ENCODE measurements around the gene MINDY4. TPM values are rescaled to one million over a fixed set of nuclear protein-coding genes. Genes with fewer than 3 reads are reported as not detected.

Gene MINDY4
- total RNA-seq, 1 donor from 2014 or later: 4.1 TPM

DNA sequence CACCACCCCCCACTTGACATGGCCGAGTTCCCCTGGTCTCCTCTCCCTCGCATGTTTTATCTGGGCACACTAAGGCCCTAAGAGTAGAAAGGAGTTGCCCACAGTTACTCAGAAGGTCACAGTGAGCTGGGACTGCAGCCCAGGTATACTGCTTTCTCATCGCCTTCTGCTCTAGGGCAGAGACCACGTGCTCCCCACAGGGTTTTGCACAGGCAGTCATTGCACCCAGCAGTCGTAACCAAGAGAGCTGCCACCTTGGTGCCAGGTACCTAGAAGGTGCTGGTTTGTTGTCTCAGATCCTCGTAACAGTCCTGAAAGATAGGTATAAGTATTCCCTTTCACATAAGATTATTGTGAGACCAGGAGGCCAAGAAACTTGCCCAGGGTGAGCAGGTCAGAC is 1.8 kb downstream of the MINDY4 start:
- H3K9me3 ChIP-seq (ENCODE audit: insufficient read depth, low read depth, low read length): no peaks in the 10 kb centered on the region
- H3K4me1 ChIP-seq (ENCODE audit: insufficient read depth, low read length): peaks cover 8% of the 10 kb centered on the region
- no peaks in the 10 kb centered on the region for H3K79me2 ChIP-seq (ENCODE audit: insufficient read depth, low read length)
- H3K4me1 Mint-ChIP-seq (ENCODE audit: low read depth, unreplicated experiment): peaks cover 4% of the 10 kb centered on the region
- H3K4me3 Mint-ChIP-seq (ENCODE audit: unreplicated experiment): no peak overlapping the region
- no peak overlapping the region for H3K27ac Mint-ChIP-seq (ENCODE audit: unreplicated experiment)
- TF ChIP-seq EZH2 (IDR thresholded peaks at IDR 0.05; ENCODE audit: insufficient read depth, low read length): no peak
- TF ChIP-seq, protein P1, sequence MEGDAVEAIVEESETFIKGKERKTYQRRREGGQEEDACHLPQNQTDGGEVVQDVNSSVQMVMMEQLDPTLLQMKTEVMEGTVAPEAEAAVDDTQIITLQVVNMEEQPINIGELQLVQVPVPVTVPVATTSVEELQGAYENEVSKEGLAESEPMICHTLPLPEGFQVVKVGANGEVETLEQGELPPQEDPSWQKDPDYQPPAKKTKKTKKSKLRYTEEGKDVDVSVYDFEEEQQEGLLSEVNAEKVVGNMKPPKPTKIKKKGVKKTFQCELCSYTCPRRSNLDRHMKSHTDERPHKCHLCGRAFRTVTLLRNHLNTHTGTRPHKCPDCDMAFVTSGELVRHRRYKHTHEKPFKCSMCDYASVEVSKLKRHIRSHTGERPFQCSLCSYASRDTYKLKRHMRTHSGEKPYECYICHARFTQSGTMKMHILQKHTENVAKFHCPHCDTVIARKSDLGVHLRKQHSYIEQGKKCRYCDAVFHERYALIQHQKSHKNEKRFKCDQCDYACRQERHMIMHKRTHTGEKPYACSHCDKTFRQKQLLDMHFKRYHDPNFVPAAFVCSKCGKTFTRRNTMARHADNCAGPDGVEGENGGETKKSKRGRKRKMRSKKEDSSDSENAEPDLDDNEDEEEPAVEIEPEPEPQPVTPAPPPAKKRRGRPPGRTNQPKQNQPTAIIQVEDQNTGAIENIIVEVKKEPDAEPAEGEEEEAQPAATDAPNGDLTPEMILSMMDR (IDR thresholded peaks at IDR 0.05; ENCODE audit: insufficient read depth, low read depth, low read length): no peak
- peaks cover 24% of the 10 kb centered on the region for H4K20me1 ChIP-seq (ENCODE audit: insufficient read depth, low read length)
- FAIRE-seq (no peak), DNase-seq (ENCODE audit: low read depth) (no peak)
- peaks cover 1% of the 10 kb centered on the region for H3K27me3 Mint-ChIP-seq (ENCODE audit: low read depth, unreplicated experiment)
- H3K27me3 ChIP-seq (ENCODE audit: insufficient read depth, low read length): no peaks in the 10 kb centered on the region
- H2AFZ ChIP-seq (ENCODE audit: low read depth, low read length): no peak overlapping the region
- no peak overlapping the region for H3K27ac ChIP-seq (ENCODE audit: low read depth, low read length)
- no peak overlapping the region for H3K4me2 ChIP-seq (ENCODE audit: low read length)
- no peaks in the 10 kb centered on the region for H3K9me3 Mint-ChIP-seq (ENCODE audit: unreplicated experiment)
- no peak overlapping the region for H3K4me3 ChIP-seq (ENCODE audit: insufficient read depth, low read depth, low read length)
- no peaks in the 10 kb centered on the region for H3K36me3 ChIP-seq (ENCODE audit: insufficient read depth, low read length)
- no peaks in the 10 kb centered on the region for H3K36me3 Mint-ChIP-seq (ENCODE audit: low read depth, unreplicated experiment)
- H3K9ac ChIP-seq (ENCODE audit: low read length): no peak overlapping the region

DNA sequence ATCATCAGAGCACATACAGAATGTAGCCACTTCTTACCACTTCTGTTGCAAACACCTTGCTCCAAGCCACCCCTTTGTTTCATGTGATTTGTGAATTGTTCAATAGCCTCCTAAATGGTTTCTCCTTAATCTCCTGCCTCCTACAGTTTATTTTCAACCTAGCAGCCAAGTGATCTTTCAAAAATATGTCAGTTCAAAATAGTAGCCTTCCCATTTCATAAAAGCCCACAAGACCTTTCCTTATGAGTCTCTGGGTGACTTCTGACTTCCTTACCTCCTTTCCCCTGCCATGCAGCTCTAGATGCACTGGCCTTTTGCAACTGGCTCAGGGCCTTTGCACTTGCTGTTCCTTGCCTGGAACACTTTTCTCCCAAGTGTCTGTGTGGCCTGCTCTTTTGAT is 4.8 kb downstream of the MINDY4 start:
- H3K36me3 Mint-ChIP-seq (ENCODE audit: low read depth, unreplicated experiment): no peaks in the 10 kb centered on the region
- no peak overlapping the region for H3K4me2 ChIP-seq (ENCODE audit: low read length)
- H3K36me3 ChIP-seq (ENCODE audit: insufficient read depth, low read length): no peaks in the 10 kb centered on the region
- H3K4me1 Mint-ChIP-seq (ENCODE audit: low read depth, unreplicated experiment): peaks cover 4% of the 10 kb centered on the region
- H3K9me3 Mint-ChIP-seq (ENCODE audit: unreplicated experiment): no peaks in the 10 kb centered on the region
- no peaks in the 10 kb centered on the region for H3K27me3 Mint-ChIP-seq (ENCODE audit: low read depth, unreplicated experiment)
- H3K27ac Mint-ChIP-seq (ENCODE audit: unreplicated experiment): no peak overlapping the region
- H3K27ac ChIP-seq (ENCODE audit: low read depth, low read length): no peak overlapping the region
- no peak overlapping the region for H3K4me3 Mint-ChIP-seq (ENCODE audit: unreplicated experiment)
- DNase-seq (ENCODE audit: low read depth) (no peak), FAIRE-seq (no peak)
- H2AFZ ChIP-seq (ENCODE audit: low read depth, low read length): no peak overlapping the region
- H3K4me3 ChIP-seq (ENCODE audit: insufficient read depth, low read depth, low read length): no peak overlapping the region
- no peak for TF ChIP-seq EZH2 (IDR thresholded peaks at IDR 0.05; ENCODE audit: insufficient read depth, low read length)
- TF ChIP-seq, protein P1 (IDR thresholded peaks at IDR 0.05; ENCODE audit: insufficient read depth, low read depth, low read length): no peak
- no peaks in the 10 kb centered on the region for H3K9me3 ChIP-seq (ENCODE audit: insufficient read depth, low read depth, low read length)
- no peaks in the 10 kb centered on the region for H3K27me3 ChIP-seq (ENCODE audit: insufficient read depth, low read length)
- peaks cover 5% of the 10 kb centered on the region for H3K4me1 ChIP-seq (ENCODE audit: insufficient read depth, low read length)
- H3K9ac ChIP-seq (ENCODE audit: low read length): no peak overlapping the region
- H4K20me1 ChIP-seq (ENCODE audit: insufficient read depth, low read length): peaks cover 24% of the 10 kb centered on the region
- no peaks in the 10 kb centered on the region for H3K79me2 ChIP-seq (ENCODE audit: insufficient read depth, low read length)

DNA sequence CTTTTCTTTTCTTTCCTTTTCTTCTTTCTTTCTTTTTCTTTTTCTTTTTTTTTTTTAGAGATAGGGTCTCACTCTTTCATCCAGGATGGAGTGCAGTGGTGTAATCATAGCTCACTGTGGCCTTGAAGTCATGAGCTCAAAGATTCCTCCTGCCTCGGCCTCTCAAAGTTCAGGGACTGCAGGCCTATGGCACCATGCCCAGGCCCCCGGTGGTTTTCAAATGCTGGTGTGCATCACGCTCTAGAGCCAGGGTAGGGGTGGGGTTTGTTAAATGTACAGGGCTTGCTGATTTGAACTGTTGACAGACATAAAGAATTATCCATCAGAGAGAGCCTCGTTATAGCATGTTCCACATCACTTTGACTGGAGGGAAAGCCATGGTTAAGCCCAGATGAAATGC is 5.8 kb downstream of the MINDY4 start:
- H3K4me1 Mint-ChIP-seq (ENCODE audit: low read depth, unreplicated experiment): peaks cover 3% of the 10 kb centered on the region
- no peaks in the 10 kb centered on the region for H3K36me3 ChIP-seq (ENCODE audit: insufficient read depth, low read length)
- H3K27ac Mint-ChIP-seq (ENCODE audit: unreplicated experiment): no peak overlapping the region
- no peaks in the 10 kb centered on the region for H3K27me3 ChIP-seq (ENCODE audit: insufficient read depth, low read length)
- no peak overlapping the region for H3K4me2 ChIP-seq (ENCODE audit: low read length)
- H3K27me3 Mint-ChIP-seq (ENCODE audit: low read depth, unreplicated experiment): no peaks in the 10 kb centered on the region
- no peak overlapping the region for H3K9ac ChIP-seq (ENCODE audit: low read length)
- no peaks in the 10 kb centered on the region for H3K79me2 ChIP-seq (ENCODE audit: insufficient read depth, low read length)
- H3K4me3 Mint-ChIP-seq (ENCODE audit: unreplicated experiment): no peak overlapping the region
- FAIRE-seq (no peak), DNase-seq (ENCODE audit: low read depth) (no peak)
- H3K4me3 ChIP-seq (ENCODE audit: insufficient read depth, low read depth, low read length): no peak overlapping the region
- H3K9me3 Mint-ChIP-seq (ENCODE audit: unreplicated experiment): no peaks in the 10 kb centered on the region
- H3K36me3 Mint-ChIP-seq (ENCODE audit: low read depth, unreplicated experiment): peaks cover 2% of the 10 kb centered on the region
- no peak overlapping the region for H3K27ac ChIP-seq (ENCODE audit: low read depth, low read length)
- peaks cover 4% of the 10 kb centered on the region for H3K4me1 ChIP-seq (ENCODE audit: insufficient read depth, low read length)
- peaks cover 24% of the 10 kb centered on the region for H4K20me1 ChIP-seq (ENCODE audit: insufficient read depth, low read length)
- no peak overlapping the region for H2AFZ ChIP-seq (ENCODE audit: low read depth, low read length)
- TF ChIP-seq, protein P1 (IDR thresholded peaks at IDR 0.05; ENCODE audit: insufficient read depth, low read depth, low read length): no peak
- TF ChIP-seq EZH2 (IDR thresholded peaks at IDR 0.05; ENCODE audit: insufficient read depth, low read length): no peak
- H3K9me3 ChIP-seq (ENCODE audit: insufficient read depth, low read depth, low read length): no peaks in the 10 kb centered on the region
